Measurements from ENCODE around the gene SPRYD7. TPM values are rescaled to one million over a fixed set of nuclear protein-coding genes. Genes with fewer than 3 reads are reported as not detected.
"Not testable (repeated sequence)": the region's sequence is repeated elsewhere in the genome, so short reads cannot be mapped to it uniquely, and the experiment has no call there.

SPRYD7 gene
- total RNA-seq, 2 donors from 2014 or later = 2.0 to 5.6 TPM

- H3K4me1 Mint-ChIP-seq = peaks cover 6% of the 10 kb centered on the region
- no peak for DNase-seq
- Histone ChIP-seq H3K27me3 (ENCODE audit: control insufficient read depth, insufficient read depth, low read length, poor library complexity, severe bottlenecking) (no peaks in the 10 kb centered on the region), H3K27ac (ENCODE audit: low read depth, low read length) (no peak overlapping the region), H3K9ac (ENCODE audit: extremely low read depth, low read length, poor library complexity, severe bottlenecking) (no peak overlapping the region), H3K36me3 (ENCODE audit: control insufficient read depth, insufficient read depth, low read length) (peaks cover 12% of the 10 kb centered on the region), H3K9me3 (ENCODE audit: control insufficient read depth, low read length) (no peaks in the 10 kb centered on the region), H3K4me1 (ENCODE audit: control insufficient read depth, insufficient read depth, low read length) (peaks cover 6% of the 10 kb centered on the region), H3K4me3 (ENCODE audit: low read length) (no peak overlapping the region)
- no peak overlapping the region for H3K4me3 Mint-ChIP-seq
- no peaks in the 10 kb centered on the region for H3K27me3 Mint-ChIP-seq (ENCODE audit: insufficient read depth)
- TF ChIP-seq CTCF (conservative IDR thresholded peaks at IDR 0.05) = no peak
- H3K27ac Mint-ChIP-seq = no peak overlapping the region
- no peaks in the 10 kb centered on the region for H3K9me3 Mint-ChIP-seq
- H3K36me3 Mint-ChIP-seq (ENCODE audit: low read depth) = peaks cover 24% of the 10 kb centered on the region
These were observed 13.8 kb downstream of the SPRYD7 start for GRCh38 chr13:49922301-49922700.

- H3K27ac Mint-ChIP-seq; H3K9me3 Mint-ChIP-seq; H3K27me3 Mint-ChIP-seq (ENCODE audit: insufficient read depth); H3K27ac ChIP-seq (ENCODE audit: low read depth, low read length); H3K27me3 ChIP-seq (ENCODE audit: control insufficient read depth, insufficient read depth, low read length, poor library complexity, severe bottlenecking); H3K4me1 ChIP-seq (ENCODE audit: control insufficient read depth, insufficient read depth, low read length); H3K9me3 ChIP-seq (ENCODE audit: control insufficient read depth, low read length); H3K4me3 Mint-ChIP-seq; H3K4me3 ChIP-seq (ENCODE audit: low read length); DNase-seq; H3K9ac ChIP-seq (ENCODE audit: extremely low read depth, low read length, poor library complexity, severe bottlenecking): not testable (repeated sequence)
- WGBS, 2 experiments (ENCODE audit: insufficient coverage in 1 of 2, insufficient read length in 1 of 2) = 91 to 100% methylated on average over 1 to 4 of the region's 4 CpGs
- peaks cover 29% of the 10 kb centered on the region for H3K36me3 Mint-ChIP-seq (ENCODE audit: low read depth)
- H3K36me3 ChIP-seq (ENCODE audit: control insufficient read depth, insufficient read depth, low read length) = peaks cover 12% of the 10 kb centered on the region
- peaks cover 12% of the 10 kb centered on the region for H3K4me1 Mint-ChIP-seq
These were observed 15.2 kb downstream of the SPRYD7 start for GRCh38 chr13:49920969-49921368.

GRCh38 chr13:49918106-49918505 is 18.0 kb downstream of the SPRYD7 start:
- not testable (repeated sequence) for H3K27ac ChIP-seq (ENCODE audit: low read depth, low read length); H3K9me3 Mint-ChIP-seq; H3K4me3 ChIP-seq (ENCODE audit: low read length); H3K27me3 Mint-ChIP-seq (ENCODE audit: insufficient read depth); H3K9me3 ChIP-seq (ENCODE audit: control insufficient read depth, low read length); H3K27ac Mint-ChIP-seq; H3K4me3 Mint-ChIP-seq; H3K36me3 ChIP-seq (ENCODE audit: control insufficient read depth, insufficient read depth, low read length); H3K9ac ChIP-seq (ENCODE audit: extremely low read depth, low read length, poor library complexity, severe bottlenecking); H3K4me1 ChIP-seq (ENCODE audit: control insufficient read depth, insufficient read depth, low read length); H3K27me3 ChIP-seq (ENCODE audit: control insufficient read depth, insufficient read depth, low read length, poor library complexity, severe bottlenecking); DNase-seq
- Mint-ChIP-seq H3K36me3 (ENCODE audit: low read depth) (peaks cover 14% of the 10 kb centered on the region), H3K4me1 (peaks cover 16% of the 10 kb centered on the region)
- 94 to 95% methylated on average over 5 to 8 of the region's 8 CpGs for WGBS, 2 experiments (ENCODE audit: insufficient coverage in 1 of 2, insufficient read length in 1 of 2)

GRCh38 chr13:49914947-49915346 is 21.2 kb downstream of the SPRYD7 start:
- no peak overlapping the region for H3K4me3 ChIP-seq (ENCODE audit: low read length)
- H3K27ac ChIP-seq (ENCODE audit: low read depth, low read length) = no peak overlapping the region
- Mint-ChIP-seq H3K27ac (no peak overlapping the region), H3K4me1 (peaks cover 10% of the 10 kb centered on the region), H3K27me3 (ENCODE audit: insufficient read depth) (no peaks in the 10 kb centered on the region), H3K4me3 (no peak overlapping the region), H3K36me3 (ENCODE audit: low read depth) (peaks cover 11% of the 10 kb centered on the region), H3K9me3 (no peaks in the 10 kb centered on the region)
- peaks cover 4% of the 10 kb centered on the region for H3K36me3 ChIP-seq (ENCODE audit: control insufficient read depth, insufficient read depth, low read length)
- 89% methylated on average over 1 of the region's 1 CpG; no CpG with 5 or more reads in 1 of the 2 experiments for WGBS, 2 experiments (ENCODE audit: insufficient coverage in 1 of 2, insufficient read length in 1 of 2)
- H3K4me1 ChIP-seq (ENCODE audit: control insufficient read depth, insufficient read depth, low read length) = peaks cover 4% of the 10 kb centered on the region
- H3K27me3 ChIP-seq (ENCODE audit: control insufficient read depth, insufficient read depth, low read length, poor library complexity, severe bottlenecking) = no peaks in the 10 kb centered on the region
- no peak overlapping the region for H3K9ac ChIP-seq (ENCODE audit: extremely low read depth, low read length, poor library complexity, severe bottlenecking)
- no peaks in the 10 kb centered on the region for H3K9me3 ChIP-seq (ENCODE audit: control insufficient read depth, low read length)
- no peak for TF ChIP-seq CTCF (conservative IDR thresholded peaks at IDR 0.05)
- DNase-seq = no peak
